GM12874 (cell line): ENCODE data around the gene AVPR1B.

Experiments used
- TF ChIP-seq, protein P1 (sequence below): IDR thresholded peaks from 2 replicates; pipeline ENCODE4 v1.5.1; 2011; ENCODE audit warnings: low read depth, mild to moderate bottlenecking, control low read depth, low read length, moderate library complexity; ENCODE audit not compliant: insufficient read depth

AVPR1B gene

DNA sequence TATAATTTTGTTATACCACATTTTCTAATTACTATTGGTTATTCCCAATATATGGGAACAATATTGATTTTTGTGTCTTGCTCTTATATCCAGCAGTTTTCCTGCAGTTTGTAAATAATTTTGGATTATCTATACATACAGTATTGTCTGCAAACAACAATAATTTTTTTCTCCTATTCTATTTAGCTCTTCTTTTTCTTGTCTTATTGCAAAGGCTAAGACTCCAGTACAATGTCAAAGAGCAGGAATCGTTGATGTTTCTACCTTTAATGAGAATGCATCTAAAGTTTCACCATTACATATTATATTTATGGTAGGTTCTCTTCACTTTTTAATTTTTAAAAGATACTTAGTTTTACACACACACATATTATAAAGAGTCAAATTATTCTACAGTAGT lies 4.1 kb upstream of the AVPR1B start:
- TF ChIP-seq, protein P1, sequence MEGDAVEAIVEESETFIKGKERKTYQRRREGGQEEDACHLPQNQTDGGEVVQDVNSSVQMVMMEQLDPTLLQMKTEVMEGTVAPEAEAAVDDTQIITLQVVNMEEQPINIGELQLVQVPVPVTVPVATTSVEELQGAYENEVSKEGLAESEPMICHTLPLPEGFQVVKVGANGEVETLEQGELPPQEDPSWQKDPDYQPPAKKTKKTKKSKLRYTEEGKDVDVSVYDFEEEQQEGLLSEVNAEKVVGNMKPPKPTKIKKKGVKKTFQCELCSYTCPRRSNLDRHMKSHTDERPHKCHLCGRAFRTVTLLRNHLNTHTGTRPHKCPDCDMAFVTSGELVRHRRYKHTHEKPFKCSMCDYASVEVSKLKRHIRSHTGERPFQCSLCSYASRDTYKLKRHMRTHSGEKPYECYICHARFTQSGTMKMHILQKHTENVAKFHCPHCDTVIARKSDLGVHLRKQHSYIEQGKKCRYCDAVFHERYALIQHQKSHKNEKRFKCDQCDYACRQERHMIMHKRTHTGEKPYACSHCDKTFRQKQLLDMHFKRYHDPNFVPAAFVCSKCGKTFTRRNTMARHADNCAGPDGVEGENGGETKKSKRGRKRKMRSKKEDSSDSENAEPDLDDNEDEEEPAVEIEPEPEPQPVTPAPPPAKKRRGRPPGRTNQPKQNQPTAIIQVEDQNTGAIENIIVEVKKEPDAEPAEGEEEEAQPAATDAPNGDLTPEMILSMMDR = no peak

DNA sequence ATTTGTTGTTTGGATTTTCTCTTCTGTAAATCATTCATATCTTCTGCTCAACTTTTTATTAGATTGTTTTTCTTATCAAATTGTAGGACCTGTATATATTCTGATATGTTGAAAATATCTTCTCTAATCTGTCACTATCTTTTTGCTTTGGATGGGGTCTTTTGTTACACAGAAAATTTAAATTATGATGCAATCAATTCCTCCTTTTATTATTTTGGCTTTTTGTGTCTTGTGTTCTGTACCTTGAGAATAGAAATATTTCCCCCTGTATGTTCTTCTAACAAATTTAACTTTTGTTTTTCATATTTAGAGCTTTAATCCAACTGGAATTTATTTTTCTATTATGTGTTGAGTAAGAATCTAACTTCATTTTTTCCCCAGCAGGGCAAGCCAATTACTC lies 3.2 kb upstream of the AVPR1B start:
- TF ChIP-seq, protein P1 = no peak

DNA sequence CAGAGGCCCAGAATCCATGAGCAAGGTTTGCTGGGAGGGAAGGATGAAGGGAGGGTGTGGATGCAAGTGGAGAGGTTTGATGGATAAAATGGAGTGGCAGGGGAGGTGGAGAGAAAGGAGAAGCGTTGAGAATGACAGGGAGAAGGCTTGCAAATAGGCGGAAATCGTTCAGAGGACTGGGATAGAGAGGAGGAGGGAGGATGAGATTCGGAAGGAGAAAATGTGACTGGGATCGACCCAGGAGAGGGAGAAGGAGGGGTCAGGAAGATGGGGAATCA lies 376 bp downstream of the AVPR1B start:
- TF ChIP-seq, protein P1 = no peak

- TF ChIP-seq, protein P1 = no peak
Measured at GRCh38 chr1:206116191-206116872, 856 bp downstream of the AVPR1B start.

GRCh38 chr1:206115791-206116190 lies 1.4 kb downstream of the AVPR1B start:
- TF ChIP-seq, protein P1 = no peak

DNA sequence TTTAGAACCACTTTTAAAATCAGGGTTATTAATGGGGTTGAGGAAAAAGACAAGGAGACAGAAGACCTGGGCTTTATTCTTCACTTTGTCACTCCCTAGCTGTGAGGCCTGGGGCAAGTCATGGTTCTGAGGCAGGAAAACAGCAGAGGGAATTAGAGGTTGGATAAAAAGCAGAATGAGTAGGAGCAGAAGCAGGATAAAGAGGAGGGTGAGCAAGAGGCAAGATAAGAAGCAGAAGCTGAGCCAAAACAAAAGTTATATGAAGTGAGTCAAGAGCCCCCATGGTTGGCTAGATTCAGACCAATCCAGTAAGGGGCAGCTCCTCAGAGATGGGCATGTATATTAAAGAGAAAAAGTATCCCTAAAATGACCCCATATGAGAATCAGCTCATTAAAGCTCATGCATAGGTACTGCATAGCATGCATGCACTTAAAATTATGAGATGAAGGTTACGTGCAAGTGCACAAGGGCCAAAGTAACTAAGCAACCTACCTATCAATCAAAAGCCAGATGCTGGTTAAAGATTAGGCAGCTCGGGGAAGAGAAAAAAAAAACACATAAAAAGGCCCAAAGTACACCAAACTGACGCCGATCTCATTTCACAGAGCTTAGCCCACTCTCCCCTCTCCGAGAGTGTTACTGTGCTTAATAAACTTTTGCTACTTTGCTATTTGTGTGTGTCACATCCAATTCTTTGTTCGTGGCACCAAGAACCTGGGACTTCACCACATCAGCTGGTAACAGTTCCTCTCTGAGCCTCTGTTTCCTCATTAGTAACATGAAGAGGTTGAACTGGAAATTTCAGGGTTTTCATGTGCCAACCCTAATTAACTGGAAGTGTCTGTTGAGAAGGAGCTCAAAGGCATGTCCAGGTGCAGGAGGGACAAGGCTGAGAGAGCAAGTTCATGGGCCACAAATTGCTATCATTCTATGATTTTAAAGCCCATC lies 2.2 kb downstream of the AVPR1B start:
- TF ChIP-seq, protein P1 = no peak

DNA sequence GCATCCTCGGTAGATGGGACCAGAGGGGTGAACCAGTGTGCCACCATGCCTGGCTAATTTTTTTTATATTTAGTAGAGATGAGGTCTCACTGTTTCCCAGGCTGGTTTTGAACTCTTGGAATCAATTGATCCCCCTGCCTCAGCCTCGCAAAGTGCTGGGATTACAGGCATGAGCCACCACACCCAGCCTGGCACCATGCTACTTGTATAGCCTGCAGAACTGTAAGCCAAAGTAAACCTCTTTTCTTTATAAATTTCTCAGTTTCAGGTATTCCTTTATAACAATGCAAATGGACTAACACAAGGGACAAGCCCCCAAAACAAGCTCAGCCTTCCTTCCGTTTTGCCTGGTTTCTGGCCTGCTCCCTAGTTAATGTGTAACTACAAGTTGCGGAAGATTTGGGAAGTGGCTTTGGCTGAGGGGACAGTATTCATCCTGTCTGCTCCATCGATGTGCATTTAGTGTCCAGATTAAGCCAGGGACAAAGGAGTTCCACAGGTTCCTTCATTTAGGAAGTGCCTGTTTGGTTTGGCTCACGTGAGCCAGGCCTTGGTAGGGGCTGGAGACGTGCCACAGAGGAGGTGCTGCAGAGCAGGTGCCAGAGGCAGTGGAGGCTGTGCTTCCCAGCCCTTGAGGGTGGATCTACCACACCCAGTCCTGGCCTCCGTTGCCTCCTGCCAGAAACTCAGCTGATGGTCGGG lies 4.4 kb downstream of the AVPR1B start:
- TF ChIP-seq, protein P1 = no peak
